Activated CD8-positive, alpha-beta memory T cell treated with anti-CD3 and anti-CD28 coated beads, Interleukin-2, amount 10 ng/mL, durations not matched to agents 7 days and 5 days (primary cell): ENCODE measurements around the gene STEEP1. TPM values are rescaled to one million over a fixed set of nuclear protein-coding genes. Genes with fewer than 3 reads are reported as not detected.
"Not testable (repeated sequence)": the region's sequence is repeated elsewhere in the genome, so short reads cannot be mapped to it uniquely, and the experiment has no call there.

Source experiments
- ATAC-seq: fragments of 150-1000 bp; cut with Tn5 transposase; one replicate; pipeline ENCODE4 v1.10.0; 2021; ENCODE audit warnings: moderate library complexity
- CTCF ChIA-PET: fragments of 350-600 bp; sonication (Branson Sonifier 250); formaldehyde crosslinking; loops from one replicate; lab custom pipeline; 2021; ENCODE audit warnings: antibody characterized with exemption; lab: Charles Lee
- DNase-seq: peaks from one replicate; pipeline ENCODE4 v3.0.0-alpha.2; 2020
- H3K27ac Mint-ChIP-seq: one replicate; pipeline ENCODE4 v1.8.0; 2021; ENCODE audit warnings: mild to moderate bottlenecking, mixed read lengths
- H3K27me3 Mint-ChIP-seq: one replicate; pipeline ENCODE4 v1.8.0; 2021; ENCODE audit warnings: mixed read lengths
- H3K36me3 Mint-ChIP-seq: one replicate; pipeline ENCODE4 v1.8.0; 2021; ENCODE audit warnings: mild to moderate bottlenecking, mixed read lengths
- H3K4me1 Mint-ChIP-seq: one replicate; pipeline ENCODE4 v1.8.0; 2021; ENCODE audit warnings: mixed read lengths
- H3K4me3 Mint-ChIP-seq: one replicate; pipeline ENCODE4 v1.8.0; 2021; ENCODE audit warnings: mild to moderate bottlenecking, moderate library complexity, mixed read lengths
- H3K9me3 Mint-ChIP-seq: one replicate; pipeline ENCODE4 v1.8.0; 2022; ENCODE audit warnings: low read depth, mixed read lengths
- total RNA-seq, 2 experiments: library from RNA; stranded (reverse); gene quantifications; one replicate each; pipeline ENCODE4 v1.2.3, GENCODE V29; 2021

Gene STEEP1
- total RNA-seq, 2 experiments from 2014 or later = 18.5 to 21.4 TPM

DNA sequence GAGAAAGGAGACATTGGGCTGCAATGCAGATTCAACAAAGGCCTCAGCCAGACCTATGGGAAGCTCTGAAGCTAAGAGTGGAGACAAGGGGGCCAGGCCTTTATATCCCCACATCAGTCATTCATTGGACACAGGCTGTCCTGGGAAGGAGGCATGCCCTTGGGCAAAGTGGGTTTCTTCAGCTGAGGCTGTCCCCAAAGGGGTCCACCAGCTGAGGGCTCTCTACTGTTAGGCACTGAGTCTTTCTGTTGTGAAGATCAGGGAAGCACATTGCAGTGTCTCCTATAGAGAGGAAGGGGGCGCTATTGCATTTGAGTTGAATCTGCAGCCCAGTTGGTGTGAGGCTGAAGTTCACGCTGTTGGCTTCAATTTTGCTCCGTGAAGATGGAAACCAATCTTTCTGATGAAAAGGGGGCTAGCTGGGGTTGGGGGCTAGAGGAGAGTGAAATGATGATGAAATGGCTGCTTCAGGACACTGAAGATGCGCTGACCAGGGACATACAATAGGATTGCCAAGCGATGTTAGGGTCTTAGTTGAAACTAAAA lies 49.0 kb downstream of the STEEP1 start:
- DNase-seq = peak; percentile 54
- H3K4me1 Mint-ChIP-seq = peaks cover 6% of the 10 kb centered on the region
- H3K27me3 Mint-ChIP-seq = no peaks in the 10 kb centered on the region
- H3K9me3 Mint-ChIP-seq = no peaks in the 10 kb centered on the region
- no peaks in the 10 kb centered on the region for H3K36me3 Mint-ChIP-seq
- ATAC-seq = peak; percentile 98
- CTCF ChIA-PET = interaction anchor here (0.6 to 2.5 kb wide), 15 partner anchors 13 to 270 kb away, joined by 3 to 14 read pairs (median 4); partner anchors contain the start of gene NKRF
- peak overlapping the region; percentile 47 for H3K27ac Mint-ChIP-seq
- H3K4me3 Mint-ChIP-seq = no peak overlapping the region

DNA sequence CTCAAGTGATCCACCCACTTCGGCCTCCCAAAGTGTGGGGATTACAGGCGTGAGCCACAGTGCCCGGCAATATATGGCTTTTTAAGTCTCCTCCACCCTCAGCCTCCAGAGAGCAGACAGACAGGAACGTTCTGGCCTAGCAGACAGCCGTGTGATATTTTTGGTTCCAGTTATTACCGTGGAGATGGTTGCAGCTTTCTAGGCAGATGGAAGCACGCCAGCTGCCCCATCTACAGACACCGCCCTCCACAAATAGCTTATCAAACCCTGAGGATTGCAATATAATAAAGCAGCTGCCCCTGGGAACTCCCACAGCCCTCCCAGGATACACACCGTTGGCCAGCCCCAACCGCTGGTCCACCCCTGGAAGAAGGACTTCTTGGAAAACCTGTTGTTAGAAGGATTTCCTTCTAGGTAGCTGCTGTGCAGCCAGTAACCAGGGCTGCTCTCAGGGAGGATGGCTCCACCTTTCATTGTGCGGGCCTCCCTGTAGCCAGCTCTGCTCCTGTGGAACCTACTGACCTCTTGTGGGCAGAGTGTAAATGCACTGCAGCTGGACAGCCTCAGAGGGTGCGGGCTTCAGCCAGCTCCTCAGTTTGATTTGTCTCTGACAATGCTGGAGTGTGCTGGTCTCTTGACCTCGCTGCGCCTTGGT lies 52.9 kb downstream of the STEEP1 start:
- Mint-ChIP-seq H3K4me1 (peaks cover 4% of the 10 kb centered on the region), H3K27me3 (peaks cover 5% of the 10 kb centered on the region), H3K27ac (no peak overlapping the region), H3K36me3 (no peaks in the 10 kb centered on the region), H3K9me3 (no peaks in the 10 kb centered on the region), H3K4me3 (no peak overlapping the region)
- peak; percentile 40 for DNase-seq
- CTCF ChIA-PET = interaction anchor here (0.5 to 1.4 kb wide), 10 partner anchors 9 to 376 kb away, joined by 3 to 10 read pairs (median 4); partner anchors contain the start of gene SLC25A5
- ATAC-seq = peak; percentile 60

DNA sequence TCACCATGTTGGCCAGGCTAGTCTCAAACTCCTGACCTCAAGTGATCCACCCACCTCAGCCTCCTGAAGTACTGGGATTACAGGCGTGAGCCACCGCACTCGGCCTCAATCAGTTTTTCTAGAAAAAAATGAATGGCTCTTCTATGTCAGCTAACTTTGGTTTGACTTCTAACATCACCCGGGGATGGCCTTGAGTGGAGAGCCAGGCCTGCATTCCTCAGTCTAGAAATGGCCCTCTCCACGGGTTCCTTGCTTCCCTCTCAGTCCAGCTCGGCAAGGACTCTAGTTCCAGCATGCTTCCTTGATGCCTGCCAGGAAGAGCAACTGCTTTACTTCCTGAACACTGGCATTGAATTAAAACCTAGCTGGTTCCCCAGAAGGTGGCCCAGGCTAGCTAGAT lies 58.0 kb downstream of the STEEP1 start:
- ATAC-seq (no peak), DNase-seq (no peak)
- CTCF ChIA-PET = no interaction called here
- H3K27me3 Mint-ChIP-seq = peaks cover 5% of the 10 kb centered on the region
- H3K4me1 Mint-ChIP-seq = peaks cover 9% of the 10 kb centered on the region
- H3K4me3 Mint-ChIP-seq = no peak overlapping the region
- no peaks in the 10 kb centered on the region for H3K36me3 Mint-ChIP-seq
- H3K27ac Mint-ChIP-seq = no peak overlapping the region
- H3K9me3 Mint-ChIP-seq = no peaks in the 10 kb centered on the region

DNA sequence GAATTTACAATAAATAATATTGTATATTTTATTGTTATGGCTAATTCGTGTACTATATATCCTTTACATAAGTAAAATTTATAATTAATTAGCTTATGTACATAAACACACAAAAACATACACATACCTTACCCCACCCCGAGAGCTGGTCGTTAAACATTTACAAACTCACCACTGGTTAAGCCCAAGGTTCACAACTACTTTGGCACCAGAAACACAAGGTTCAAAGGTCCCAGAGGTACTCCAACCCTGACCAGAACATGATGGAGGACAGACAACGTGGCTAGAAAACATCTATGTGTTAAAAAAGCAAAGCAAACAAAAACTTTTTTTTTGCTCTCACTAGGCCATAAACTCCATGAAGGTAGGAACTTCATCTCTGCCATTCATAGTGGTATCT lies 59.3 kb downstream of the STEEP1 start:
- no peaks in the 10 kb centered on the region for H3K36me3 Mint-ChIP-seq
- ATAC-seq (no peak), DNase-seq (no peak)
- CTCF ChIA-PET = interaction anchor here (0.7 to 0.9 kb wide), 2 partner anchors 11 to 104 kb away, joined by 3 to 5 read pairs; no protein-coding TSS in a partner anchor
- peaks cover 5% of the 10 kb centered on the region for H3K27me3 Mint-ChIP-seq
- peaks cover 13% of the 10 kb centered on the region for H3K4me1 Mint-ChIP-seq
- H3K9me3 Mint-ChIP-seq = no peaks in the 10 kb centered on the region
- no peak overlapping the region for H3K27ac Mint-ChIP-seq
- no peak overlapping the region for H3K4me3 Mint-ChIP-seq

DNA sequence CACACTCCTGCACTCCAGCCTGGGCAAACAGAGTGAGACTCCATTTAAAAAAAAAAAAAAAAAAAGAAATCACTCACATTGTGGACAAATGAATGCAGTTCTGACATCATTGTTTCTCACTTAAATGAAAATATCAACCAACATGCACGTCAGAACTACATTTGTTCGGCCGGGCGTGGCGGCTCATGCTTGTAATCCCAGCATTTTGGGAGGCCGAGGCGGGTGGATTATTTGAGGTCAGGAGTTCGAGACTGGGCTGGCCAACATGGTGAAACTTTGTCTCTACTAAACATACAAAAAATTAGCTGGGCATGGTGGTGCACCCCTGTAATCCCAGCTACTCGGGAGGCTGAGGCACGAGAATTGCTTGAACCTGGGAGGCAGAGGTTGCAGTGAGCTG lies 60.1 kb downstream of the STEEP1 start:
- not testable (repeated sequence) for DNase-seq, H3K27ac Mint-ChIP-seq, H3K27me3 Mint-ChIP-seq, ATAC-seq, H3K36me3 Mint-ChIP-seq, H3K9me3 Mint-ChIP-seq, H3K4me3 Mint-ChIP-seq
- H3K4me1 Mint-ChIP-seq = peaks cover 13% of the 10 kb centered on the region
- CTCF ChIA-PET = interaction anchor here (0.7 to 1.5 kb wide), 2 partner anchors 10 to 15 kb away, joined by 3 to 5 read pairs; no protein-coding TSS in a partner anchor

DNA sequence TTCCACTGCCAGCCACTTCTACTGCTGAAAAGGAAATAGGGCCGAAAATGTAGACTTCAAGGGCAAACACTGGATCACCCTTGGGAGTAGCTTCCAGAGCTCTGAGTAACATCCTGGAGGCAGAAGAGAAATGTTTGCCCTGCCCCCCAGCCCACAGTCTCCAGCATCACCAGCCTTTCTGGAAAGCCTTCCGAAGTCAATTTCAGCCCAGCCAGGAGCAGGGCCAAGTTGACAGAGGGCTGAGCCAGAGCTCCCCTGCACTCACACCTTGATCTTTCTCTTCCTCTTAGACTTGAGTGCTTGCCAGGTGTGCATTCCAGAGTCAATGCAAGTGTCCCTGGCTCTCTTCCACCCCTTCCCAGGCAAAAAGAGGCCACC lies 61.7 kb downstream of the STEEP1 start:
- no peak overlapping the region for H3K4me3 Mint-ChIP-seq

DNA sequence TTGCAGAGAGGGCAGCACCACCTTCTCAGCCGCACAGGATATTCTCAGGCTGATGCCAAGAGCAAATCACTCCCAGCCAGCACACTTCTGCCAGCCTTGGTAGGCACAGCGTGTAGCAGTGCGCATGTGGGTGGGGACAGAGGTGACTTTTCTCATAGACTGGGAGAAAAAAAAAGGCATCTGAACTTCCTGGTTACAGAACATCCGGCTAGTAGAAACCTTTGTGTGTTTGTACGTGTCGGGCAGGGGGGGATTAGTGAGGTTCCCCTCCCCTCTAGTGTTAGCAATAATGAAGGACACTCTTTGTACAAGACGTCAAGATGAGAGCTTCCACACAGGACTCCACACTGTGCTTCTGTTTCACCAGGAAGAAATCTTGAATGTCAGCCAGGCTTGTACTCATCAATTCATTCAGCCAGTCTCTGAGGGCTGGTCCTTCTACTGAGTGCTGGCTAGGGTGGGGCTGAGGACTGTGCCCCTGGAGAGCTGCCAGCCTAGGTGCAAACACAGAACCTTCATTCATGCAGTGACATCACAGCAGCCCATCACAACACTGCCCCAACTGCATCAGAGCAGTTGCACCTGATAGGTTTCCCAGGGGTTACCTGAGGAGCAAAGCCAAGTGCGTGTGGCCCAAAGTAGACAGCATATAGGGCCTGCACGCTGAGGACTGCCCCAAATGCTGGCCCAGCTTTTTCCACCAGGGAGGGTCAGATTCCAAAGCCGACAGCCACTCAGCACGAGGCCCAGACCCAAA lies 62.3 kb downstream of the STEEP1 start:
- Mint-ChIP-seq H3K36me3 (no peaks in the 10 kb centered on the region), H3K27ac (peak overlapping the region; percentile 54), H3K4me1 (peaks cover 13% of the 10 kb centered on the region), H3K27me3 (no peaks in the 10 kb centered on the region), H3K4me3 (no peak overlapping the region), H3K9me3 (no peaks in the 10 kb centered on the region)
- ATAC-seq (peak; percentile 63), DNase-seq (no peak)
- CTCF ChIA-PET = interaction anchor here (1.1 to 1.4 kb wide), 3 partner anchors 9 to 14 kb away, joined by 3 to 5 read pairs (median 4); no protein-coding TSS in a partner anchor

More for the DNA sequence above, 61.7 kb downstream of the STEEP1 start:
- ATAC-seq (no peak), DNase-seq (no peak)
- Mint-ChIP-seq H3K9me3 (no peaks in the 10 kb centered on the region), H3K27ac (no peak overlapping the region), H3K4me1 (peaks cover 13% of the 10 kb centered on the region), H3K27me3 (no peaks in the 10 kb centered on the region), H3K36me3 (no peaks in the 10 kb centered on the region)
- CTCF ChIA-PET = interaction anchor here (1.1 to 1.4 kb wide), 3 partner anchors 9 to 15 kb away, joined by 3 to 5 read pairs (median 4); no protein-coding TSS in a partner anchor

DNA sequence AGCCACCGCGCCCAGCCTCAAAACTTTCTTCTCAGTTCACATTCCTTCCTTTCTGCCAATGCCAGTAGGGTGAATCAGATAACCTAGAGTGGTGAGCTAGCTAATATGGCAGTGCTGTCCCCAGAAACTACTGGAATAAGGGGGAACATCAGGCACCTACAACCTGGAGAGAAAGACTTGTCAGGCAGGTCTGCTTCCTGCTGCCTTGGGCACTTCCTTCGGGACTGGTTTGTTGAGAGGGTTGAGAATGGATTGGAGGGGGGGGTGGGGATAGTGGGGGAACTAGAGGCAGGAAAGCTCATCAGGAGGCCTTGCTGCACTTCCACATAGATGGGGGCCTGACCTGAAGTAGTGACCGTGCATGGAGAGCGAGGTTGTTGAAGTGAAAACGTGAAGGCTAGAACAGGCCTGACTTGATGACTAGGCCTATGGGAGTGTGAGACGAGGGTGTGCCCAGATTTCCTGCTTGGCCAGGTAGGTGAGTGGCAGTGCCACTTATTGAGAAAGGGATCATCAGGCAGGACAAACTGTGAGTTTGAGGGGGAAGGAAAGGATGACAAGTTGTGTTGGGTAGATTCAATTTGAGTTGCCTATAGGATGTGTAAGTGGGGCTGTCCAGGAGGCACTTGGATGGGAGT lies 63.6 kb downstream of the STEEP1 start:
- CTCF ChIA-PET = interaction anchor here (1.3 kb wide), 1 partner anchor 12 kb away, joined by 3 read pairs; no protein-coding TSS in a partner anchor
- no peaks in the 10 kb centered on the region for H3K27me3 Mint-ChIP-seq
- no peaks in the 10 kb centered on the region for H3K9me3 Mint-ChIP-seq
- H3K4me3 Mint-ChIP-seq = no peak overlapping the region
- H3K4me1 Mint-ChIP-seq = peaks cover 21% of the 10 kb centered on the region
- H3K27ac Mint-ChIP-seq = no peak overlapping the region
- ATAC-seq (no peak), DNase-seq (no peak)
- no peaks in the 10 kb centered on the region for H3K36me3 Mint-ChIP-seq

DNA sequence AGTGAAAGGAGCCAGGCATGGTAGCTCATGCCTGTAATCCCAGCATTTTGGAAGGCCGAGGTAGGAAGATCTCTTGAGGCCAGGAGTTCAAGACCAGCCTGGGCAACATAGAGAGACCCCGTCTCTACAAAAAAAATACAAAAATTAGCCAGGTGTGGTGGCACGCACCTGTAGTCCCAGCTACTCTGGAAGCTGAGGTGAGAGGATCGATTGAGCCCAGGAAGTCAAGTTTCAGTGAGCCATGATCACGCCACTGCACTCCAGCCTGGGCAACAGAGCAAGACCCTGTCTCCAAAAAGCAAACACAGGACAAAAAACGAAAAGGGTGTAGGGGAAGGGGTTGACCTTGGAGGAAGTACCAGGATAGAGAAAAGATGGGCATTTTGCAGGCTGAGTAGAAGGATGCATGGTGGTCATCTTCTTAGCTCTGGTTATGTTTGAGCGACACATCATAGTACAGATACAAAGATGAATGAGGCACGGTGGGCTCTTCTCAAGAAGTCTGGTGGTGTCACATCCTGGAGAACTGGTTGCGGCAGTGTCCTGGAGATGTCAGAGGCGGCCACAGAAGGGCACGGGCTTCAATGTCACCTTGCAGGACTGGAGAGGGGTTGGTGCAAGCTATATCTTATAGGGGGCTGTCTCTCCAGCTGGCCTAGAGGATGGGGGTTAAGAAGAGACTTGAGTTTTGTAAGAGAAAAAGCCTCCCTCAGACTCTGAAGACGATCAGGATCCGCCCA lies 65.0 kb downstream of the STEEP1 start:
- CTCF ChIA-PET = interaction anchor here (1.3 kb wide), 1 partner anchor 11 kb away, joined by 3 read pairs; no protein-coding TSS in a partner anchor
- DNase-seq (no peak), ATAC-seq (no peak)
- no peaks in the 10 kb centered on the region for H3K27me3 Mint-ChIP-seq
- no peaks in the 10 kb centered on the region for H3K9me3 Mint-ChIP-seq
- H3K36me3 Mint-ChIP-seq = no peaks in the 10 kb centered on the region
- peaks cover 27% of the 10 kb centered on the region for H3K4me1 Mint-ChIP-seq
- H3K27ac Mint-ChIP-seq = no peak overlapping the region
- H3K4me3 Mint-ChIP-seq = no peak overlapping the region

DNA sequence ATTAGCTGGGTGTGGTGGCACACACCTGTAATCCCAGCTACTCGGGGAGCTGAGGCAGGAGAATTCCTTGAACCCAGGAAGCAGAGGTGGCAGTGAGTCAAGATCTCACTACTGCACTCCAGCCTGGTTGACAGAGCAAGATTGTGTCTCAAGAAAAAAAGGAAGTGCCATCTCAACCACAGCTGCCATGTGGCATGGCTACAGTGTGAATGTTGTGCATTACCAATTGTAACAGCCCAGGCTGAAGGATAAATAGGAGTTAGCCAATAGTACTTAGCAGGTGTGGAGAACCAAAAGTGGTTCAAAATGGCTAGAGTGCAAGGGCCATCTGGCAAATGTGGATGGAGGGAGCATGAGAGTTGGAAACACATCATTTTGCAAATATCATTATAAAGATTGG lies 68.0 kb downstream of the STEEP1 start:
- DNase-seq (no peak), ATAC-seq (no peak)
- peaks cover 18% of the 10 kb centered on the region for H3K4me1 Mint-ChIP-seq
- H3K27ac Mint-ChIP-seq = no peak overlapping the region
- H3K27me3 Mint-ChIP-seq = no peaks in the 10 kb centered on the region
- no peaks in the 10 kb centered on the region for H3K9me3 Mint-ChIP-seq
- no peaks in the 10 kb centered on the region for H3K36me3 Mint-ChIP-seq
- H3K4me3 Mint-ChIP-seq = no peak overlapping the region
- CTCF ChIA-PET = interaction anchor here (1.1 kb wide), 1 partner anchor 11 kb away, joined by 3 read pairs; no protein-coding TSS in a partner anchor

DNA sequence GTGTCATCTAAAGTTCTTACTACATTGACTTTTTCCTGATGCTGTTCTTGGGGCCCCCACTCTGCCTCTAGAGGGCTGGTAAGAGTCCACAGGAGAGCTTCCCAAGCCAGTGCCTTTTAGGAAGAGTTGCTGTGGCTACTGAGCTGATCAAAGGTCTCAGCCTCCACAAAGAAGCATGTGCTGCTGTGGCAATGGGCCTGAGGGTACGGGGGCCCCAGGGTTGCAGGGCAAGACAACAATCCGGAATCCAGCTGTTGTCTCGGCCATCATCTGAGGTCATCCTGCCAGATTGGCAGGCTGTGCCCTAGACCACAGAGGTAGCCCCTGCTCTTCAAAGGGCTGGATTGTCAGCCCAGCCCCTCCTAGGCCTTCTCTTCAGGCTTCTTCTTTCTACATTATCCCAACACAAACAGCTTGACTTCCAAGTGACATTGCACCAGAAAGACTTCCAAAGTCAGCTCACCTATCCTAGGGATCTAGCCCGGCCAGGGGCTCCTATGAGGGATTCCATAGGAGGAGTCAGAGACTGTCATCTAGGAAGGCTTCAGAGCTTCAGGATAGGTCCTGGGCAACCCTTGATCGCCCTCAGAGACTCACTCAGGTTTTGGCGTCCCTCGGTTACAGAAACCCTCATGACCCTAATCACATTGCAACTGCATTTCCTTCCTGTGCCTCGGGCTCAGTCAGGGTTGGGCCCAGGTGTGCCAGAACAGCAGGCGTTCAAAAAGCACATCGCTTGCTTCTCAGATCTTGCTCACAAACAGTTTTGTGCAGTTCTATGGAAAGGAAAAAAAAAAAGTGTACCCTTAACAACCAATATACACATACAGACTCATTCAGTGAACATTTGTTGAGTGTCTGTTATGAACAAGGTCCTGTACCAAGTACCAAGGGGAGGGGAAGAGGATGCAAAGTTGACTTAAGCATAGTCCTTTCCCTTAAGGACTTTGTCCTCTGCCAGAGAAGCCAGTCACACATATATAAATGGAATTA lies 69.2 kb downstream of the STEEP1 start:
- no peak overlapping the region for H3K4me3 Mint-ChIP-seq
- no peaks in the 10 kb centered on the region for H3K9me3 Mint-ChIP-seq
- CTCF ChIA-PET = interaction anchor here (0.8 to 1.6 kb wide), 3 partner anchors 9 to 21 kb away, joined by 3 to 5 read pairs (median 4); no protein-coding TSS in a partner anchor
- peaks cover 14% of the 10 kb centered on the region for H3K4me1 Mint-ChIP-seq
- ATAC-seq (no peak), DNase-seq (no peak)
- H3K36me3 Mint-ChIP-seq = no peaks in the 10 kb centered on the region
- no peaks in the 10 kb centered on the region for H3K27me3 Mint-ChIP-seq
- H3K27ac Mint-ChIP-seq = no peak overlapping the region
